GM12878 (cell line): Measurements from ENCODE around the gene SLC11A1. TPM values are rescaled to one million over a fixed set of nuclear protein-coding genes. Genes with fewer than 3 reads are reported as not detected.

ENCODE experiments used
- ATAC-seq: fragments of 200-7000 bp; cut with Tn5 transposase; 3 replicates; pipeline ENCODE4 v1.9.1; 2020; ENCODE audit warnings: mild to moderate bottlenecking, moderate library complexity
- BruUV-seq: library from RNA; stranded (reverse); fragments of 400-500 nt; replicated peaks from 2 replicates; lab custom pipeline; 2021; lab: Mats Ljungman, UMichigan
- CTCF ChIA-PET: fragments of 300-600 bp; sonication (Branson Sonifier 250); formaldehyde crosslinking; extraction: SDS; loops from one replicate; lab custom pipeline; 2021; ENCODE audit warnings: inconsistent platforms; lab: Yijun Ruan, JAX
- POLR2A ChIA-PET: fragments of 350-600 bp; formaldehyde crosslinking; extraction: SDS; loops from one replicate; lab custom pipeline; 2021; ENCODE audit warnings: inconsistent platforms; lab: Charles Lee
- RAD21 ChIA-PET: fragments of 300-600 bp; sonication (Branson Sonifier 250); formaldehyde crosslinking; loops from one replicate; lab custom pipeline; 2023; ENCODE audit warnings: antibody characterized with exemption; ENCODE audit not compliant: unreplicated experiment; lab: Charles Lee
- SMC1A ChIA-PET: fragments of 300-600 bp; sonication (Branson Sonifier 250); formaldehyde crosslinking; loops from one replicate; lab custom pipeline; 2023; ENCODE audit not compliant: unreplicated experiment, uncharacterized antibody; lab: Charles Lee
- DNase-seq: peaks from one replicate; pipeline ENCODE4 v3.0.0-alpha.2; 2011; ENCODE audit warnings: low read depth, low spot score
- FAIRE-seq: peaks from 3 replicates; lab custom pipeline; 2011; peaks lifted over from hg19 to GRCh38; lab: Jason Lieb, UNC
- H2AFZ ChIP-seq: 2 replicates; pipeline ENCODE4 v1.6.0; 2011; ENCODE audit warnings: low read depth, low read length, control low read depth; ENCODE audit not compliant: control insufficient read depth
- H3K27ac ChIP-seq: 2 replicates; pipeline ENCODE4 v1.5.1; 2011; ENCODE audit warnings: control low read depth; ENCODE audit not compliant: control insufficient read depth, insufficient read depth
- H3K27me3 ChIP-seq, 2 experiments: replicated peaks in 1 of 2; 2 replicates each; pipeline versions ENCODE4 v1.6.0 to v1.6.1; 2011; ENCODE audit warnings: low read length in 1 of 2; ENCODE audit not compliant: control insufficient read depth in 2 of 2, insufficient read depth in 2 of 2
- H3K36me3 ChIP-seq, 2 experiments: 2 replicates each; pipeline ENCODE4 v1.5.1; 2011; ENCODE audit warnings: low read length in 1 of 2; ENCODE audit not compliant: control insufficient read depth in 2 of 2, insufficient read depth in 2 of 2
- H3K4me1 ChIP-seq: 2 replicates; pipeline ENCODE4 v1.6.1; 2011; ENCODE audit warnings: mild to moderate bottlenecking, low read length, moderate library complexity, mixed read lengths; ENCODE audit not compliant: control insufficient read depth, insufficient read depth
- H3K4me2 ChIP-seq: 2 replicates; pipeline ENCODE4 v1.6.0; 2011; ENCODE audit warnings: control low read depth; ENCODE audit not compliant: control insufficient read depth, insufficient read depth
- H3K4me3 ChIP-seq: fragments of 200-600 bp; sonication (generic); 2 replicates; pipeline ENCODE4 v1.5.1; 2016
- H3K79me2 ChIP-seq: 2 replicates; pipeline ENCODE4 v1.6.0; 2011; ENCODE audit warnings: low read length; ENCODE audit not compliant: control insufficient read depth, insufficient read depth
- H3K9ac ChIP-seq: 2 replicates; pipeline ENCODE4 v1.8.0; 2011; ENCODE audit warnings: low read length, control low read depth, mixed read lengths; ENCODE audit not compliant: control insufficient read depth, insufficient read depth
- H3K9me3 ChIP-seq: replicated peaks from 3 replicates; pipeline ENCODE4 v1.5.1; 2011; ENCODE audit warnings: mild to moderate bottlenecking, low read length; ENCODE audit not compliant: control insufficient read depth, insufficient read depth
- H4K20me1 ChIP-seq: 2 replicates; pipeline ENCODE4 v1.6.0; 2011; ENCODE audit not compliant: control insufficient read depth, insufficient read depth
- ATF3 ChIP-seq: IDR thresholded peaks from 2 replicates; pipeline ENCODE4 v1.6.1; 2011; ENCODE audit warnings: low read depth, mild to moderate bottlenecking, low read length, moderate library complexity, borderline replicate concordance; ENCODE audit errors: extremely low read depth
- CBFB ChIP-seq: IDR thresholded peaks from 2 replicates; pipeline ENCODE4 v1.6.1; 2016; ENCODE audit warnings: antibody characterized with exemption, low read depth
- FOXM1 ChIP-seq: IDR thresholded peaks from 2 replicates; pipeline ENCODE4 v1.6.1; 2012; ENCODE audit warnings: low read depth, mild to moderate bottlenecking, inconsistent platforms, low read length, moderate library complexity
- JUND ChIP-seq: IDR thresholded peaks from 2 replicates; pipeline ENCODE4 v1.6.1; 2012; ENCODE audit warnings: low read depth, mild to moderate bottlenecking, low read length, improper control_type of control experiment, moderate library complexity
- LARP7 ChIP-seq: fragments of 450-650 bp; IDR thresholded peaks from 2 replicates; pipeline ENCODE4 v1.6.1; 2017; ENCODE audit warnings: mild to moderate bottlenecking
- MEF2A ChIP-seq: IDR thresholded peaks from 2 replicates; pipeline ENCODE4 v1.6.1; 2011; ENCODE audit warnings: low read depth, mild to moderate bottlenecking, low read length, moderate library complexity; ENCODE audit not compliant: insufficient read depth
- MTA2 ChIP-seq: fragments of 450-650 bp; IDR thresholded peaks from 2 replicates; pipeline ENCODE4 v1.6.1; 2016; ENCODE audit warnings: low read depth, mild to moderate bottlenecking, moderate library complexity
- NR2C1 ChIP-seq: fragments of 450-650 bp; IDR thresholded peaks from 2 replicates; pipeline ENCODE4 v1.6.1; 2017; ENCODE audit warnings: antibody characterized with exemption, mild to moderate bottlenecking, moderate library complexity
- RCOR1 ChIP-seq: conservative IDR thresholded peaks from 2 replicates; pipeline ENCODE4 v1.6.1; 2012; ENCODE audit warnings: low read depth, low read length, improper control_type of control experiment
- TCF12 ChIP-seq: IDR thresholded peaks from 2 replicates; pipeline ENCODE4 v1.6.1; 2011; ENCODE audit warnings: low read depth, mild to moderate bottlenecking, low read length
- TCF7 ChIP-seq: IDR thresholded peaks from 2 replicates; pipeline ENCODE4 v1.6.1; 2014; ENCODE audit warnings: antibody characterized with exemption, borderline replicate concordance
- ZBTB4 ChIP-seq: fragments of 450-650 bp; formaldehyde crosslinking; IDR thresholded peaks from 2 replicates; pipeline ENCODE4 v1.4.0; 2022; ENCODE audit warnings: mild to moderate bottlenecking, moderate library complexity
- WGBS: methylation state at CpG from one replicate; pipeline ENCODE4 v1.1.6; 2016; ENCODE audit warnings: low lambda C conversion rate; ENCODE audit not compliant: insufficient replicate concordance, insufficient coverage; ENCODE audit errors: missing lambda C conversion rate; 5-methylcytosine and 5-hydroxymethylcytosine counted together
- in situ Hi-C: fragments of 300-500 bp; cut with MboI; formaldehyde crosslinking; loops from 9 replicates; pipeline ENCODE4 v1.14.3; 2018; ENCODE audit warnings: mixed read lengths
- intact Hi-C: fragments of 100-400 bp; cut with micrococcal nuclease; formaldehyde crosslinking; loops from one replicate; pipeline ENCODE4 v1.14.2; 2022; ENCODE audit not compliant: unreplicated experiment
- polyA plus RNA-seq, 11 experiments: library from polyadenylated mRNA; depleted of rRNA in 4 of 11; unstranded in 6 of 11; stranded (reverse) in 5 of 11; fragments of >200 nt; fragmentation: Nextera tagmentation in 4 of 11; fragmentation: Illumina TruSeq in 1 of 11; extraction: Ambion mirVana in 4 of 11; extraction: Trizol in 1 of 11; gene quantifications; 1 replicate in 1 of 11; 2 replicates in 10 of 11; pipeline versions ENCODE4 v1.2.1 to v1.2.3, GENCODE V29; 2011 to 2016; ENCODE audit warnings: inconsistent platforms in 2 of 11, missing spikeins in 2 of 11, low read depth in 1 of 11
- total RNA-seq, 4 experiments: library from RNA; depleted of rRNA in 3 of 4; stranded (reverse); fragments of >200 nt in 3 of 4; fragmentation: Illumina TruSeq in 1 of 4; extraction: Trizol in 1 of 4; gene quantifications; 2 replicates each; pipeline versions ENCODE4 v1.2.1 to v1.2.3, GENCODE V29; 2013 to 2021
- TF ChIP-seq, protein P1 (sequence below): IDR thresholded peaks from 2 replicates; pipeline ENCODE4 v1.6.1; 2012; ENCODE audit warnings: improper control_type of control experiment, low read depth, low read length; ENCODE audit not compliant: insufficient replicate concordance
- TF ChIP-seq, protein P2 (sequence below): fragments of 450-650 bp; IDR thresholded peaks from 2 replicates; pipeline ENCODE4 v1.6.1; 2017; ENCODE audit warnings: borderline replicate concordance

SLC11A1 gene
- total and polyA plus RNA-seq, 10 of the 15 experiments (the other 5 are each of a cell fraction or from before 2014, with no cell fraction given): 0.03 to 0.38 (median 0.12) TPM

- no peaks in the 10 kb centered on the region for H3K9me3 ChIP-seq
- in situ Hi-C loops (no loop called here), intact Hi-C loops (no loop called here)
- H3K27ac ChIP-seq: no peak overlapping the region
- H3K4me2 ChIP-seq: no peak overlapping the region
- WGBS: 47% methylated on average over 24 of the region's 24 CpGs
- H3K79me2 ChIP-seq: no peaks in the 10 kb centered on the region
- BruUV-seq: no TSS peak
- ChIA-PET POLR2A (interaction anchor here (0.6 kb wide), 1 partner anchor 197 kb away, joined by 3 read pairs; no protein-coding TSS in a partner anchor), SMC1A (interaction anchor here (1.4 kb wide), 1 partner anchor 10 kb away, joined by 4 read pairs; the partner anchor contains the start of gene VIL1), CTCF (no interaction called here), RAD21 (no interaction called here)
- no peak for DNase-seq
- no peaks in the 10 kb centered on the region for H3K4me1 ChIP-seq
- FAIRE-seq: no peak
- no peak overlapping the region for H2AFZ ChIP-seq
- no peak overlapping the region for H3K9ac ChIP-seq
- no peaks in the 10 kb centered on the region for H3K36me3 ChIP-seq
- no peaks in the 10 kb centered on the region for H3K27me3 ChIP-seq
- no peaks in the 10 kb centered on the region for H4K20me1 ChIP-seq
- no peak for ATAC-seq
- TF ChIP-seq, protein P1, sequence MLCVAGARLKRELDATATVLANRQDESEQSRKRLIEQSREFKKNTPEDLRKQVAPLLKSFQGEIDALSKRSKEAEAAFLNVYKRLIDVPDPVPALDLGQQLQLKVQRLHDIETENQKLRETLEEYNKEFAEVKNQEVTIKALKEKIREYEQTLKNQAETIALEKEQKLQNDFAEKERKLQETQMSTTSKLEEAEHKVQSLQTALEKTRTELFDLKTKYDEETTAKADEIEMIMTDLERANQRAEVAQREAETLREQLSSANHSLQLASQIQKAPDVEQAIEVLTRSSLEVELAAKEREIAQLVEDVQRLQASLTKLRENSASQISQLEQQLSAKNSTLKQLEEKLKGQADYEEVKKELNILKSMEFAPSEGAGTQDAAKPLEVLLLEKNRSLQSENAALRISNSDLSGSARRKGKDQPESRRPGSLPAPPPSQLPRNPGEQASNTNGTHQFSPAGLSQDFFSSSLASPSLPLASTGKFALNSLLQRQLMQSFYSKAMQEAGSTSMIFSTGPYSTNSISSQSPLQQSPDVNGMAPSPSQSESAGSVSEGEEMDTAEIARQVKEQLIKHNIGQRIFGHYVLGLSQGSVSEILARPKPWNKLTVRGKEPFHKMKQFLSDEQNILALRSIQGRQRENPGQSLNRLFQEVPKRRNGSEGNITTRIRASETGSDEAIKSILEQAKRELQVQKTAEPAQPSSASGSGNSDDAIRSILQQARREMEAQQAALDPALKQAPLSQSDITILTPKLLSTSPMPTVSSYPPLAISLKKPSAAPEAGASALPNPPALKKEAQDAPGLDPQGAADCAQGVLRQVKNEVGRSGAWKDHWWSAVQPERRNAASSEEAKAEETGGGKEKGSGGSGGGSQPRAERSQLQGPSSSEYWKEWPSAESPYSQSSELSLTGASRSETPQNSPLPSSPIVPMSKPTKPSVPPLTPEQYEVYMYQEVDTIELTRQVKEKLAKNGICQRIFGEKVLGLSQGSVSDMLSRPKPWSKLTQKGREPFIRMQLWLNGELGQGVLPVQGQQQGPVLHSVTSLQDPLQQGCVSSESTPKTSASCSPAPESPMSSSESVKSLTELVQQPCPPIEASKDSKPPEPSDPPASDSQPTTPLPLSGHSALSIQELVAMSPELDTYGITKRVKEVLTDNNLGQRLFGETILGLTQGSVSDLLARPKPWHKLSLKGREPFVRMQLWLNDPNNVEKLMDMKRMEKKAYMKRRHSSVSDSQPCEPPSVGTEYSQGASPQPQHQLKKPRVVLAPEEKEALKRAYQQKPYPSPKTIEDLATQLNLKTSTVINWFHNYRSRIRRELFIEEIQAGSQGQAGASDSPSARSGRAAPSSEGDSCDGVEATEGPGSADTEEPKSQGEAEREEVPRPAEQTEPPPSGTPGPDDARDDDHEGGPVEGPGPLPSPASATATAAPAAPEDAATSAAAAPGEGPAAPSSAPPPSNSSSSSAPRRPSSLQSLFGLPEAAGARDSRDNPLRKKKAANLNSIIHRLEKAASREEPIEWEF: no peak
- TF ChIP-seq RCOR1: no peak
- TF ChIP-seq MTA2: no peak
- TF ChIP-seq TCF12: no peak
- TF ChIP-seq FOXM1: no peak
- TF ChIP-seq LARP7: no peak
- TF ChIP-seq JUND: no peak
- no peak for TF ChIP-seq TCF7
- TF ChIP-seq ATF3: no peak
- TF ChIP-seq, protein P2, sequence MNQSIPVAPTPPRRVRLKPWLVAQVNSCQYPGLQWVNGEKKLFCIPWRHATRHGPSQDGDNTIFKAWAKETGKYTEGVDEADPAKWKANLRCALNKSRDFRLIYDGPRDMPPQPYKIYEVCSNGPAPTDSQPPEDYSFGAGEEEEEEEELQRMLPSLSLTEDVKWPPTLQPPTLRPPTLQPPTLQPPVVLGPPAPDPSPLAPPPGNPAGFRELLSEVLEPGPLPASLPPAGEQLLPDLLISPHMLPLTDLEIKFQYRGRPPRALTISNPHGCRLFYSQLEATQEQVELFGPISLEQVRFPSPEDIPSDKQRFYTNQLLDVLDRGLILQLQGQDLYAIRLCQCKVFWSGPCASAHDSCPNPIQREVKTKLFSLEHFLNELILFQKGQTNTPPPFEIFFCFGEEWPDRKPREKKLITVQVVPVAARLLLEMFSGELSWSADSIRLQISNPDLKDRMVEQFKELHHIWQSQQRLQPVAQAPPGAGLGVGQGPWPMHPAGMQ: no peak
- TF ChIP-seq NR2C1: no peak
- TF ChIP-seq ZBTB4 (CRISPR knock-in tag): no peak
- no peak for TF ChIP-seq MEF2A
- TF ChIP-seq CBFB: no peak
- no peak overlapping the region for H3K4me3 ChIP-seq
Observed at GRCh38 chr2:218428846-218429558, 46.9 kb downstream of the SLC11A1 start.
